Stimulated activated CD8-positive, alpha-beta memory T cell treated with anti-CD3 and anti-CD28 coated beads, Interleukin-4, amount 100 ng/mL, for 24 hours (primary cell): Measurements from ENCODE around the gene SLC29A4.
"Not testable (repeated sequence)": the region's sequence is repeated elsewhere in the genome, so short reads cannot be mapped to it uniquely, and the experiment has no call there.

ENCODE experiments used
- DNase-seq: peaks from one replicate; pipeline ENCODE4 v3.0.0-alpha.2; 2020; ENCODE audit warnings: low read depth

SLC29A4 gene

DNA sequence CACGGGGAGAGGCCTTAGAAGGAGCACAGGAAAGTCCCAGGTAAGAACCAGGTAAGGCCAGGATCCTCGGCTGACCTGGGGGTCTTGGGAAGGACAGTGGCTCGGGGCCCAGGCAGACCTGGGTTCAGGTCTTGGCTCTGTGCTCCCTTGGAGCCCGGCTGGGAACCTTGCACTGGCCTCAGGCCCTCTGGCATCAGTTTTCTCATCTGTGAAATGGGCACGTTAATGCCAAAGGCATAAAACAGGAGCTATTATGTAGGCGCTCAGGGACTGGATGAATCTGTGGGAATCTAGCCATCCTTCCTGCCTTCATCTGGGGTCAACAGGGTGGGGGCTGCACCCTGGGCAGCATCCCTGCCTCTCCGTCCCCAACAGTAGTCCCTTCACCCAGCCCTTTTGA, 8.3 kb upstream of the SLC29A4 start:
- no peak for DNase-seq

DNA sequence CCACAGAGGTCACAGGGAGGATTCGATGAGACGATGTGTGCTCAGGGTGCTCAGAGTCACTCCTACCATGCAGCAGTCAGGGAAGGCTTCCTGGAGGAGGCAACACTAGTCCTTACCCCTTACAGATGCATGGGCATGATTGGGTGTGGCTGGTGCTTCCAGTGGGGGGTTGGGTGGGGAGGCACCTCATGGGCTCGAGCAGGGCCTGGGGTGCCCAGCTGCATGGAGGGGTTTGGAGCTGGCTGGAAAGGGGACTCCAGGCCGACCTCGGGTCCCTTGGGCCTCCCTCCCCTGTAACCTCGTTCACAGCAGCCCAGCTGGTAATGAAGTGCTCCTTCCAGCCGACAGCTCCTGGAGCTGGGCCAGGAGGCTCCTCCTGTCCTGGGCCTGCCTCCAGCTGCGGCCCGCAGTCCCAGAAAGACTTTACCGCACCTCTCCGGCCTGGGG, 7.7 kb upstream of the SLC29A4 start:
- DNase-seq = not testable (repeated sequence)

DNA sequence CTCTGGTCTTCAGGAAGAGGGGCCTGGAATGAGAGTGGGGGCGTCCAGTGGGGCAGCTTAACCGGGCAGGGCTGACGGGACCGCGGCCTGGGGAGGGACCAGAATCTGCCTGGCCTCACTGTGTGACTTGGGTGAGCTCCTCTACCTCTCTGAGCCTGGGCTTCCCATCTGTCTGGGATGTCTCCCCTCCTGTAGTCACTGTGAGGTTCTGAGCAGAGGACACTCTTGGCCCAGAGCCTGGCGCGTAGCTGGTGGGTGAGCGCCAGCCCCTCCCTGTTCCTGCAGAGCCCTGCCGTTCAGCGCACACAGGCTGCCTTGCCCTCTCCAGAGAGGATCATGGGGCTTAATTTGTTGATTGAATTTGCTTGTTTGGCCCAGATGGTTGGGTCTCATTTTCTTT, 7.2 kb upstream of the SLC29A4 start:
- DNase-seq = not testable (repeated sequence)

DNA sequence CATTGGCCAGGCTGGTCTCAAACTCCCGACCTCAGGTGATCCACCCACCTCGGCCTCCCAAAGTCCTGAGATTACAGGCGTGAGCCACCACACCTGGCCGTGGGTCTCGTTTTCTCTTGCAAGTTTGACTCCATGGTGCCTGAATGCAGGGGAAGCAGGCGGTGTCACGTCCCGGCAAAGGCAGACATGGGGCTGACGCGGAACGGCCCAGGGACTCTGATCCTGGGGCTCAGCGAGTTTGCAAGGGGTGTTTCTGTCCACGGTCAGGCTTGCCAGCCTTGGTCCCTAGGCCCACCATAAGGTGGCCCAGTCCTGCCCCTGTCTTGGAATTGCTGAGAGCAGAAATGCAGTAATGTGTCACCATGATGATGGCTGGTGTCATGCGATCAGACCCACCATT, 6.6 kb upstream of the SLC29A4 start:
- not testable (repeated sequence) for DNase-seq

DNA sequence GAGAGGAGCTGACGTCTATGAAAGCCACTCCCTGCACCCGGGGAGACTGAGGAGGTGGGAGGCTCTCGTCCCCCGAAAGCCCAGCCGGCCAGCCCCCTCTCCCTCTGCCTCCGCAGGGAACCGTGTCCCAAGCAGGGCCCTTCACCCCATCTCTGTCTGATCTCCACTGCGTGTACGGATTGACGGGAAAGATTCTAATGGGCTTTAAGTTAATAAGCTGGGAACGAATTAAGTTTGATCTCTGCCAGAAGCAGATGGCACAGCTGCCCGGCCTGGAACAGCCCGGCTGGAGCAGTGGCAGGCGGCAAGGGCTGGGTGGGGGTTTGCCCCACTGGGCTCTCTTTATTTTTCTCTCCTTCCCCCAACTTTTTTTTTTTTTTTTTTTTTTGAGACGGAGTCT, 6.1 kb upstream of the SLC29A4 start:
- no peak for DNase-seq

DNA sequence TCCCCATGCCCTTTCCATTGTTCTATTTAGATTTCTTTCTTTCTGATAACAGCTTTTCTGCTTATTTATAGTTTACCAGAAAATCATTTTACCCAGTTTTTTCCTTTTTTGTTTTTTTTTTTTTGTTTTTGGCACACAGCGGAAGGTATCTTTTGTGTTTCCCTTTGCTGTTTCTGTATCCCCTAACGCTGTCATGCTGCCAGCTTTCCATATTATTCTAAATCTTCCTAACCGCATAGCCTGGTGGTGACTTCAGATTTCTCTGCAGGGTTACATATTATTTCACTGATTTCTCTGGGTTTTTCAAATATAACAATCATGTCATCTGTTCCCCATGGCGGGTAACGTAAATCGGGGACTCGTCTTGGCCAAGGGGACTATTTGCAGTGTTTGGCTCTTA, 4.0 kb upstream of the SLC29A4 start:
- no peak for DNase-seq

- no peak for DNase-seq
Measured at GRCh38 chr7:5279734-5280133, 3.0 kb upstream of the SLC29A4 start.

GRCh38 chr7:5281598-5282500, 894 bp upstream of the SLC29A4 start:
- not testable (repeated sequence) for DNase-seq

DNA sequence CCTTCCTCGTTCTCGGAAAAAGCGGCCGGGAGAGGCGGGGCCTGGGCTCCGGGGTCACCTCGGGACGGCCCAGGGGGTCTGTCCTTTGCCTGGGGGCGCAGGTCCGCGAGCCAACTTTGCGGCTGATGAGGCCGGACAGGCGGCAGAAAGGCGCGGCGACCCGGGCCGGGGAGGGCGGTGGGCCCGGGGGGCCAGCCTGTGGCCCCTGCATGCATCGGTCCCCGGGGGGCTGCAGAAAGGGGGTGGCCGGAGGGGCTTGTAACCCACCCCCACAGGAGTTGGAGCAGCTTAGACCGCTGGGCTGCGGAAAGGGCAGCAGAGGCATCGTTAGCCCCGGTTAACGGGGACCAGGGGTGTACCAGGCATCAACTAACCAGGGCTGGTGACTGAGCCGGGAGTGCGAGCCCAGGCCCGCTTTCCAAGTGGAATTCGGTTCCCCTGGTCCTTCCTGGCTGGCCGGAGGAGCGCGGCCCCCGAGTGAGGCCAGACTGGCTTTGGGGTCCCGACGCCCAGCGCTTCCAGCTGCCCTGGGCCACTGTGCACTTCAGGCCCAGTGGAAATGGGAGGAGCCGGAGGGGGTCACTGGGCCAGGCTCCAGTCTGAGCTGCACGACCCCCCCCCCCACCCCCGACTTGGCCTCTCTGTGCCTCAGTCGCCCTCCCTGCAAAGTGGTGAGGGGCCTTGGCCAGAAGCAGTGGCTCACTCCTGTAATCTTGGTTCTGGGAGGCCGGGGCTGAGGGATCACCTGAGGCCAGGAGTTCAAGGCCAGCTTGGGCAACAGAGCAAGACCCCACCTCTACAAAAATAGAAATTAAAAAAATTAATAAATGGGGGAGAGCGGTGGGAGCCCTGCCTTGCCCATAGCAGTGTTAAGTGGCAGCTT, 919 bp downstream of the SLC29A4 start:
- no peak for DNase-seq

DNA sequence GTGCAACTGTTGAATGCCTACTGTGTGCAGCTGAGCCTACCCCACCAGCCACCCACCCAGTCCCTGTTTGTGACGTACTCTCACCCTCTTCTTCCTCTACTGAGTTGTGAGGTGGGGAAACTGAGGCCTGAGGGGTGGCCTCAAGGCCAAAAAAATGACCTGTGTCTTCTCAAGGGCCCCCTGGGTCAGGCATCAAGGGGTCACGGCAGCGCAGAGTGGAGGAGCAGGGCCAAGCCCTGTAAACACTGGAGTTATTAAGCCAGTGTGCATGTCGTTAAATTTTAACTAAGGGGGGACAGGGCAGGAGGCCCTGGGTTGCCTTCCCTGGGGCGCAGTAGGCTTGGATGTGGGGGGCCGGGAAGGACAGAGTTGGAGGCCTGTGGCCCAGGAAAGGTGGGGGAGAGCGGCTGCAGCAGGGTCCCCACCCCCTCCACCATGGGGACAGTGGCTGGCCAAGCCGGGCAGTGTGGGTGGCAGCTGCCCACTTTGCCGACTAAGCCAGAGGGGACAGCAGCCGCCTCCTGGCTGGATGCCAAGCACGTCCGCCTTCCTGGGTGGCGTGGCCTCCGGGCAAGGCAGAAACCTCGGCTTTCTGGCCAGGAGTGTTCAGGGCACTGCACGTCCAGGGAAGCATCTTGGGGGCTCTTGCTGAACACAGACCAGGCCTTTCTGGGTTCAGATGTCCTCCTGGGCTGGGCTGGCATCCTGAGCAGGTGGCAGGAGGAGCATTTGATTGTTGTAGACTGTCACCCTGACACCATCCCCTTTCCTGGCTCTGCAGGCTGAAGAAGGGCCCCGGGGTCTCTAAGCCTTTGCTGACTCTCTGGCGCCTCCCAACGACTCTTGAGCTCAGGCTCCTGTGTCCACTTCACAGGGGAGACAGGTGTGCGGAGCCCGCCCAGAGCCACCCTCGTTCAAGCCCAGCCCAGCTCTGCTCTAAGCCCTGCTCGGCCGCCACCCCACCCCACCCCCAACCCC, 1.9 kb downstream of the SLC29A4 start:
- DNase-seq = no peak

GRCh38 chr7:5286933-5287332, 4.2 kb downstream of the SLC29A4 start:
- no peak for DNase-seq

DNA sequence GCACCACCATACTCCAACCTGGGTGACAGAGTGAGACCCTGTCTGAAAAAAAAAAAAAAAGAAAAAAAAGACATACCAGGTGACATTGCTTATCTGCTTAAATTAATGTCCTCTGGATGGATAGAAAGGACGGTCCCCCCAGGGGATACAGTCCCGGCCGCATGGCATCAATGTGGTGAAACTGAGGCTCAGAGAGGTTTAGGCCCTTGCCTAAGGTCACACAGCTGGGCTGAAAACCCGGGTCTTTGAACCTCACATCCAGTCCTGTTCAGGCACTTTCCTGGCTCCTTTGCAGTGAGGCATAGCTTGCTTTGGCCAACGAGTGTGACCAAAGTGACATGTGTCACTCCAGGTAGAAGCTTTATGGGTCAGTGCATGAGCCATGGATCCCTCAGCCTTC, 4.6 kb downstream of the SLC29A4 start:
- not testable (repeated sequence) for DNase-seq

DNA sequence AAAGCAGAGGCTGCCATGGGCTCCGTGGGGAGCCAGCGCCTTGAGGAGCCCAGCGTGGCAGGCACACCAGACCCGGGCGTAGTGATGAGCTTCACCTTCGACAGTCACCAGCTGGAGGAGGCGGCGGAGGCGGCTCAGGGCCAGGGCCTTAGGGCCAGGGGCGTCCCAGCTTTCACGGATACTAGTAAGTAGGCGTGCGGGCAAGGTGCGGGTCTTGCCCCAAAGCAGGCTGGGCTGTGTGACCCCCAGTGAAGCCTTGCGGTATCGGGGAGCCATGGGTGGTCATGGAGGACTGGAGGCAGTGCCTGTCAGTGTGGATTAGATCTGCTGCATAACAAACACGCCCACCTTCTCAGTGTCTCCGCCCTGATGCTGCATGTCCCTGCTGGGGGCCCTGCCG, 5.1 kb downstream of the SLC29A4 start:
- DNase-seq = no peak

- DNase-seq = not testable (repeated sequence)
Measured at GRCh38 chr7:5288560-5288959, 5.8 kb downstream of the SLC29A4 start.

DNA sequence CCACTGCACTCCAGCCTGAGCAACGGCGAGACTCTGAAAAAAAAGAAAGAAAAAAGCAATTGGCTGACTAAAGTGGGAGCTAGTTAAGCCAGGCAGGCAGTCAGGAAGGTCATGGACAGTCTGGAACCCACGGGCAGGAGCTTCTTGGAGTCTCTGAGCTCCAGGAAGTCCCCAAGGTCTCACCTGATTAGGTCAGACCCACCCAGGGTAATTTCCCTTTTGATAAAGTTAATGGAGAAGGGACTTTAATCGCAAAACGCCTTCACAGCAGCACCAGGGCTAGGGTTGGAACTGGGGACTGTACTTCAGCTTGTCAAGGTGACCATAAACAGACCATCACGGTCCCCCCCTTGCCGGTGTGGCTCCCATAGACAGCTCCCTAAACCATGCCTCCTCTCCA, 6.6 kb downstream of the SLC29A4 start:
- no peak for DNase-seq

DNA sequence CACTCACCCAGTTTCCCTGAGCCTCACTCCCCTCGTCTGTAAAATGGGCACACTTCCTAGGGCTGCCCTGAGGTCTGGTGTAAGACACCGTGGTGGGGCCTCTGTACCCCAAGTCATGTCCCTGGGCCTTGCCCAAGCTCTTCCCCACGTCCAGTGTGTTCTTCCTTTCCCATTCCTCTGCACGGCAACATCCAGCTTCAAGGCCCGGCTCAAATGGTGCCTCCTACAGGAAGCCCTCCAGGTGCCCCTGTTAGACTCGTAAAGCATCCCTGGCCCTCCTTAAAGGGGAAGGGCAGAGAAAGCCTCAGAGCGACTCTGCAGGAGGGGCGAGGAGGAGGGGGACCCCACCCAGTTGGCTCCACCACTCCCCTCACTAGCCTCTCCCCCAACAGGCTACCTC, 8.6 kb downstream of the SLC29A4 start:
- DNase-seq = no peak

DNA sequence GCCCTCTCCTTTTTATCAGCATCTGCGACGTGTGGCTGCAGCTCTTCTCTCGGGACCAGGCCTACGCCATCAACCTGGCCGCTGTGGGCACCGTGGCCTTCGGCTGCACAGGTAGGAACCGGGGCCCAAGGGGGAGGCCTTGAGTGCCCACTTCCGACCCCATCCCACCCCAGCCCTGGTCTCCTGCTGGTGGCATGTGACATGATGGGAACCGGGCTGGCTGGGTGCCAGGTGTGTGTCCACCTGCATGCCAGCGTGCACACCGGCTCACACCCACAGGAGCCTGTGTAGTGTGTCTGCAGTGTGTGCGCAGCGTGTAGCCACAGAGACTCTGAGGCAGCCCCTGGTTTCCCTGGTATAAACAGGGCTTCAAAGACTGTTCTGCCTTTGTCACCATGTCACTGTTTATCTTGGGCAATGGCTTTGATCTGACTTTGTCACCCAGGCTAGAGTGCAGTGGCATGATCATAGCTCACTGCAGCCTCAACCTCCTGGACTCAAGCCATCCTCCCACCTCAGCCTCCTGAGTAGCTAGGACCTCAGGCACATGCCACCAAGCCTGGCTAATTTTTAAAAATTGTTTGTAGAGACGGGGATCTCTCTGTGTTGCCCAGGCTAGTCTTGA, 9.1 kb downstream of the SLC29A4 start:
- DNase-seq = not testable (repeated sequence)

DNA sequence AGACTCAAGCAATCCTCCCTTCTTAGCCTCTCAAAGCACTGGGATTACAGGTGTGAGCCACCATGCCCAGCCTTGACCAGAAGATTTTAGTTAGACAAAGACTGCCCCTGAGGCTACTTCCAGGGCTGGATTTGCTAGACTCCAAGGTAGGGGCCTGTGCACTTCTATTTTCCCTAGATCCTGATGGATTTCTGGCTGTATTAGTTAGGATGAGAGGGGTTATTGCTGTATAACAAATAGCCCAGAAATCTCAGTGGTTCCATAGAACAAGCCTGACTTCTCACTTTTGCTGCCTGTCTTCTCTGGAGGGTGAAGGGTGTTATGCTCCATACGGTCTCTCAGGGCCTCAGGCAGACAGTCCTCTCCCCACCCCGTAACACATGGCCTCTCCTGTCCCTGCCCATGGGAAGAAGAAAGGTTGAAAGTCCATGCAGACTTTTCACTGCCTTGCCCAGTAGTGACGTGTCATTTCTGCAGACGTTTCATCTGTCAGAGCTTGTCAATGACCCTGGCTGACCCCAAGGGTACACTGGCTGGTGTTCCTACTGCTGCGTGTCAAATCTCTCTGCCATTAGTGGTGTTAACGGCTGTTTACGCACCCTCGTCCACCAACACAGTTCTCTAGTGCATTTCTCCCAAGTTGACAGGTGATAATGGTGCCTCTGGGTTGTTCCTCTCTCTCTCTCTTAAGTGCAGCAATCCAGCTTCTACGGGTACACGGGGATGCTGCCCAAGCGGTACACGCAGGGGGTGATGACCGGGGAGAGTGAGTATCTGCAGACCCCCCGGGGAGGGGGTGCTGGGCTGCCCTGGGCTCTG, 11.6 kb downstream of the SLC29A4 start:
- DNase-seq = no peak

DNA sequence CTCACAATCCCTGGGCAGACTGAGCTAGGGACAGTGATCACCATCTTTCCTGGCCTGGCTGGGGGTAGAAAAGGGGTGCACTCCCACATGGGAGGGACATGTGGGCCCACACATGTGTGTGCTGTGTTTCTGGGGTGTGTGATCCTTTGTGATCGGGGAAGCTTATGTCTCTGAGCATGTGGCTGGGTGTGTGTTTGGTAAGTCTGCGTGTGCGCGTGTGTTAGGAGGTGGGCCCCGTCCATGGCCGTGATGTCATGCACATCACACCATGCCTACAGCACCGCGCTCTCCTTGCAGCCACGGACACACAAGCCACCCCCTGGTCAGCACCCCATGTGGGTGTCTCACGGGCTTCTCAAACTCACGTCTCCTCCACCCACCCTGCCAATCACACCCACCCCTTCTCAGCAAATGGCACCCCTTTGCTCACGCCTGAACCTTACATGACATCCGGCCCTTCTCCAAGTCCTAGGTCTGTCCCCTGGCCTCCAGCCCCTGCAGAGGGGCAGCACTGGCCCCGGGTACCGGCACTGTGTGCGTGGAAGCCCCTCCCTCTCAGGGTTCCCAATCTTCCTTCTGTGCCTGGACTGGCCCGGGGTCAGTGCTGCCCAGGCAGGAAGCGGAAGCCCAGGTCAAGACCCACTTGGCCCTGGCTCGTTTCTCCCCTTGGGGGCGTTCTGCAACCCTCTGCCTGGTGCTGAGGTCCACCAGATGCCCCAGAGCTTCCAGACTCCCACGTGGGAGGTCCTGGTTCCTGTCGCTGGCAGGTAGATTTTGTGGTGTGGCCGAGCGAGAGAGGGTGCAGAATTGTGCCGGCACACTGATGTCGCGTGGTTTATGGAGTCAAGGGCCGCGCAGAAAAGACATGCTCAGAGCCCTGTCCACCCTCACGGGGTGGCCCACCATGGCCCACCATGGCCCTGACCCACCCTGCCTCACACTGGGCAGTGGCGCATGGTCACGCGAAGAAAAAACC, 12.6 kb downstream of the SLC29A4 start:
- no peak for DNase-seq
